GM23338 (cell line): ENCODE results near the gene DAZAP1. TPM values are rescaled to one million over a fixed set of nuclear protein-coding genes. Genes with fewer than 3 reads are reported as not detected.

ENCODE experiments used
- ATAC-seq: fragments of 200-7000 bp; cut with Tn5 transposase; 3 replicates; pipeline ENCODE4 v1.9.1; 2020
- DNase-seq: peaks from one replicate; pipeline ENCODE4 v3.0.0-alpha.2; 2015; ENCODE audit warnings: low spot score
- H2AFZ ChIP-seq: fragments of 200-600 bp; sonication (generic); 2 replicates; pipeline ENCODE4 v1.8.0; 2016; ENCODE audit warnings: antibody characterized with exemption, mild to moderate bottlenecking, moderate library complexity
- H3F3A ChIP-seq: fragments of 200-600 bp; sonication (generic); replicated peaks from 2 replicates; pipeline ENCODE4 v1.8.0; 2017; ENCODE audit warnings: antibody characterized with exemption, mixed run types, low read depth
- H3K27ac ChIP-seq: fragments of 200-600 bp; sonication (generic); 2 replicates; pipeline ENCODE4 v1.6.1; 2016; ENCODE audit warnings: low read depth
- H3K27me3 ChIP-seq: fragments of 200-600 bp; sonication (generic); 2 replicates; pipeline ENCODE4 v1.8.0; 2016; ENCODE audit warnings: mild to moderate bottlenecking, mixed run types, moderate library complexity; ENCODE audit not compliant: insufficient read depth
- H3K36me3 ChIP-seq: fragments of 200-600 bp; sonication (generic); 2 replicates; pipeline ENCODE4 v1.8.0; 2016; ENCODE audit warnings: mild to moderate bottlenecking; ENCODE audit not compliant: insufficient read depth
- H3K4me1 ChIP-seq: fragments of 200-600 bp; sonication (generic); 2 replicates; pipeline ENCODE4 v1.8.0; 2016; ENCODE audit warnings: mild to moderate bottlenecking, moderate library complexity; ENCODE audit not compliant: insufficient read depth
- H3K4me2 ChIP-seq: fragments of 200-600 bp; sonication (generic); 2 replicates; pipeline ENCODE4 v1.7.1; 2017; ENCODE audit warnings: mixed run types
- H3K4me3 ChIP-seq: fragments of 200-600 bp; sonication (generic); 2 replicates; pipeline ENCODE4 v1.6.1; 2016; ENCODE audit warnings: mixed run types
- H3K79me2 ChIP-seq: fragments of 200-600 bp; sonication (generic); replicated peaks from 2 replicates; pipeline ENCODE4 v1.8.0; 2017; ENCODE audit warnings: mild to moderate bottlenecking; ENCODE audit not compliant: insufficient read depth
- H3K9me2 ChIP-seq: fragments of 200-600 bp; sonication (generic); 2 replicates; pipeline ENCODE4 v1.8.0; 2017; ENCODE audit not compliant: insufficient read depth
- H4K20me1 ChIP-seq: fragments of 200-600 bp; sonication (generic); replicated peaks from 2 replicates; pipeline ENCODE4 v1.8.0; 2017; ENCODE audit warnings: mild to moderate bottlenecking; ENCODE audit not compliant: insufficient read depth
- H3K27ac Mint-ChIP-seq: 2 replicates; pipeline ENCODE4 v1.8.0; 2020; ENCODE audit warnings: inconsistent platforms, mild to moderate bottlenecking, moderate library complexity, mixed read lengths
- H3K27me3 Mint-ChIP-seq: 3 replicates; pipeline ENCODE4 v1.8.0; 2022; ENCODE audit warnings: low read depth, mild to moderate bottlenecking, moderate library complexity, mixed read lengths, inconsistent platforms; ENCODE audit not compliant: insufficient read depth, poor library complexity
- H3K36me3 Mint-ChIP-seq: 3 replicates; pipeline ENCODE4 v1.8.0; 2021; ENCODE audit warnings: low read depth, mild to moderate bottlenecking, inconsistent platforms, moderate library complexity, mixed read lengths
- H3K4me1 Mint-ChIP-seq: 3 replicates; pipeline ENCODE4 v1.8.0; 2020; ENCODE audit warnings: mild to moderate bottlenecking, inconsistent platforms, mixed read lengths
- H3K4me3 Mint-ChIP-seq: 3 replicates; pipeline ENCODE4 v1.8.0; 2021; ENCODE audit warnings: moderate library complexity, mild to moderate bottlenecking, inconsistent platforms, mixed read lengths
- H3K9me3 Mint-ChIP-seq: 3 replicates; pipeline ENCODE4 v1.8.0; 2020; ENCODE audit warnings: moderate library complexity, mild to moderate bottlenecking, inconsistent platforms, mixed read lengths
- CREB1 ChIP-seq: fragments of 250-450 bp; sonication (Bioruptor Pico); IDR thresholded peaks from 2 replicates; pipeline ENCODE4 v1.5.0; 2020; ENCODE audit warnings: low read depth, mild to moderate bottlenecking, moderate library complexity
- CTCF ChIP-seq, 2 experiments: fragments of 200-600 bp in 1 of 2; sonication (generic) in 1 of 2; conservative IDR thresholded peaks; 2 replicates each; pipeline versions ENCODE4 v1.5.1 to v1.6.1; 2016 to 2017; ENCODE audit warnings: antibody characterized with exemption in 2 of 2, low read depth in 2 of 2, mild to moderate bottlenecking in 2 of 2, moderate library complexity in 1 of 2
- ETS1 ChIP-seq: IDR thresholded peaks from 2 replicates; pipeline ENCODE4 v1.6.1; 2016; ENCODE audit warnings: antibody characterized with exemption
- EZH2 ChIP-seq: fragments of 200-600 bp; sonication (generic); IDR thresholded peaks from one replicate; pipeline ENCODE4 v1.8.0; 2017; ENCODE audit warnings: antibody characterized with exemption, mild to moderate bottlenecking, low read depth; ENCODE audit not compliant: unreplicated experiment
- EZH2phosphoT487 ChIP-seq: fragments of 200-600 bp; sonication (generic); IDR thresholded peaks from one replicate; pipeline ENCODE4 v1.8.1; 2018; ENCODE audit warnings: antibody characterized with exemption; ENCODE audit not compliant: unreplicated experiment
- JUNB ChIP-seq: IDR thresholded peaks from one replicate; pipeline ENCODE4 v1.6.1; 2016; ENCODE audit warnings: antibody characterized with exemption; ENCODE audit not compliant: unreplicated experiment
- NANOG ChIP-seq: IDR thresholded peaks from 2 replicates; pipeline ENCODE4 v1.6.1; 2016; ENCODE audit warnings: antibody characterized with exemption, borderline replicate concordance
- POLR2AphosphoS5 ChIP-seq: IDR thresholded peaks from 2 replicates; pipeline ENCODE4 v1.6.1; 2016; ENCODE audit warnings: antibody characterized with exemption, low read depth
- REST ChIP-seq: IDR thresholded peaks from one replicate; pipeline ENCODE4 v1.6.1; 2018; ENCODE audit warnings: antibody characterized with exemption; ENCODE audit not compliant: unreplicated experiment
- STAT1 ChIP-seq: IDR thresholded peaks from one replicate; pipeline ENCODE4 v1.6.1; 2016; ENCODE audit warnings: antibody characterized with exemption; ENCODE audit not compliant: unreplicated experiment
- ZNF114 ChIP-seq: fragments of 250-450 bp; sonication (Bioruptor Pico); IDR thresholded peaks from 2 replicates; pipeline ENCODE4 v1.5.0; 2020; ENCODE audit warnings: mild to moderate bottlenecking, moderate library complexity
- ZNF331 ChIP-seq: fragments of 250-450 bp; sonication (Bioruptor Pico); IDR thresholded peaks from 2 replicates; pipeline ENCODE4 v1.5.0; 2020; ENCODE audit warnings: low read depth, mild to moderate bottlenecking, moderate library complexity
- ZNF462 ChIP-seq: fragments of 250-450 bp; sonication (Bioruptor Pico); IDR thresholded peaks from 2 replicates; pipeline ENCODE4 v1.5.0; 2020; ENCODE audit warnings: mild to moderate bottlenecking, moderate library complexity
- polyA plus RNA-seq: library from polyadenylated mRNA; unstranded; fragments of >200 nt; fragmentation: Nextera tagmentation; extraction: Ambion mirVana; gene quantifications from 2 replicates; pipeline ENCODE4 v1.2.1, GENCODE V29; 2016
- total RNA-seq: library from RNA; depleted of rRNA; stranded (reverse); fragments of >200 nt; shearing (Covaris generic); gene quantifications from 2 replicates; pipeline ENCODE4 v1.2.3, GENCODE V29; 2014

DAZAP1 gene
- total and polyA plus RNA-seq, 2 experiments from 2014 or later: 44.1 to 194 TPM

GRCh38 chr19:1369214-1369805 lies 38.1 kb upstream of the DAZAP1 start:
- Histone ChIP-seq H4K20me1 (peaks cover 9% of the 10 kb centered on the region), H3K4me3 (no peak overlapping the region), H3K9me2 (no peaks in the 10 kb centered on the region), H3F3A (0 out of 2 replicates have a peak, but pooled peaks cover 27% of the 10 kb centered on the region), H3K79me2 (0 out of 2 replicates have a peak, but pooled peaks cover 6% of the 10 kb centered on the region), H2AFZ (no peak overlapping the region), H3K27me3 (no peaks in the 10 kb centered on the region), H3K4me2 (no peak overlapping the region), H3K4me1 (no peaks in the 10 kb centered on the region), H3K36me3 (peaks cover 8% of the 10 kb centered on the region; the same call in 1 of the 2 replicates), H3K27ac (no peak overlapping the region)
- Mint-ChIP-seq H3K27me3 (peaks cover 12% of the 10 kb centered on the region), H3K4me3 (no peak overlapping the region), H3K36me3 (peaks cover 76% of the 10 kb centered on the region), H3K27ac (no peak overlapping the region), H3K4me1 (no peaks in the 10 kb centered on the region; the same call in 2 of the 3 replicates), H3K9me3 (no peaks in the 10 kb centered on the region)
- DNase-seq (no peak), ATAC-seq (no peak)
- TF ChIP-seq CREB1 (CRISPR knock-in tag) (no peak), ZNF462 (CRISPR knock-in tag) (no peak), ETS1 (no peak), STAT1 (no peak), REST (no peak), ZNF331 (CRISPR knock-in tag) (no peak), EZH2 (no peak), POLR2AphosphoS5 (no peak), CTCF (conservative IDR thresholded peaks at IDR 0.05; ENCODE audit: low read depth in 2 of 2) (no peak), JUNB (no peak), EZH2phosphoT487 (no peak), NANOG (no peak), ZNF114 (CRISPR knock-in tag) (no peak)
